MM.1S (cell line): ENCODE data around the gene CRAT.

ENCODE experiments used
- DNase-seq: peaks from one replicate; pipeline ENCODE4 v3.0.0-alpha.2; 2015
- H2AFZ ChIP-seq: fragments of 300-600 bp; sonication (generic); 2 replicates; pipeline ENCODE4 v1.6.0; 2016; ENCODE audit warnings: antibody characterized with exemption, low read length
- H3F3A ChIP-seq: fragments of 300-600 bp; sonication (generic); 2 replicates; pipeline ENCODE4 v1.6.1; 2016; ENCODE audit warnings: mild to moderate bottlenecking, antibody characterized with exemption, low read length, moderate library complexity, mixed read lengths; ENCODE audit not compliant: insufficient read depth
- H3K27ac ChIP-seq: fragments of 300-600 bp; sonication (generic); 2 replicates; pipeline ENCODE4 v1.5.1; 2016; ENCODE audit warnings: mild to moderate bottlenecking, low read length
- H3K27me3 ChIP-seq: fragments of 300-600 bp; sonication (generic); replicated peaks from 2 replicates; pipeline ENCODE4 v1.6.0; 2016; ENCODE audit warnings: low read length; ENCODE audit not compliant: insufficient read depth
- H3K36me3 ChIP-seq: fragments of 300-600 bp; sonication (generic); replicated peaks from 2 replicates; pipeline ENCODE4 v1.6.1; 2016; ENCODE audit warnings: mild to moderate bottlenecking, low read length, mixed read lengths; ENCODE audit not compliant: insufficient read depth
- H3K4me1 ChIP-seq: fragments of 300-600 bp; sonication (generic); 2 replicates; pipeline ENCODE4 v1.6.1; 2016; ENCODE audit warnings: low read length, mixed read lengths
- H3K4me2 ChIP-seq: fragments of 300-600 bp; sonication (generic); 2 replicates; pipeline ENCODE4 v1.6.0; 2016; ENCODE audit warnings: low read depth, low read length
- H3K4me3 ChIP-seq: fragments of 300-600 bp; sonication (generic); 2 replicates; pipeline ENCODE4 v1.5.1; 2016; ENCODE audit warnings: low read length, mixed read lengths
- H3K79me2 ChIP-seq: fragments of 300-600 bp; sonication (generic); 2 replicates; pipeline ENCODE4 v1.6.1; 2016; ENCODE audit warnings: mixed run types, low read length, mixed read lengths
- H3K9ac ChIP-seq: fragments of 300-600 bp; sonication (generic); 2 replicates; pipeline ENCODE4 v1.6.1; 2016; ENCODE audit warnings: low read length, mixed read lengths
- H3K9me2 ChIP-seq: fragments of 300-600 bp; sonication (generic); replicated peaks from 2 replicates; pipeline ENCODE4 v1.6.1; 2016; ENCODE audit warnings: mild to moderate bottlenecking, low read length, mixed read lengths; ENCODE audit not compliant: insufficient read depth
- H3K9me3 ChIP-seq: fragments of 300-600 bp; sonication (generic); replicated peaks from 2 replicates; pipeline ENCODE4 v1.6.1; 2016; ENCODE audit warnings: mild to moderate bottlenecking, low read length, mixed read lengths; ENCODE audit not compliant: insufficient read depth
- H4K20me1 ChIP-seq: fragments of 300-600 bp; sonication (generic); 2 replicates; pipeline ENCODE4 v1.6.1; 2016; ENCODE audit warnings: mild to moderate bottlenecking, low read length, moderate library complexity, mixed read lengths; ENCODE audit not compliant: insufficient read depth
- EZH2 ChIP-seq: fragments of 300-600 bp; sonication (generic); optimal IDR thresholded peaks from 2 replicates; pipeline ENCODE3; 2017; ENCODE audit warnings: low read depth, mild to moderate bottlenecking, antibody characterized with exemption, low read length, mixed read lengths
- EZH2phosphoT487 ChIP-seq: fragments of 300-600 bp; sonication (generic); IDR thresholded peaks from 2 replicates; pipeline ENCODE4 v1.6.1; 2018; ENCODE audit warnings: antibody characterized with exemption, low read length
- TF ChIP-seq, protein P1 (sequence below): fragments of 300-600 bp; sonication (generic); IDR thresholded peaks from 2 replicates; pipeline ENCODE4 v1.5.1; 2016; ENCODE audit warnings: antibody characterized with exemption, low read length, mixed read lengths

The CRAT gene

GRCh38 chr9:129080601-129081387 lies 29.8 kb downstream of the CRAT start, which contains the start of gene DOLPP1:
Gene DOLPP1, plus strand, starts transcription at chr9:129081111. Its CDS starts 21 bp downstream, at chr9:129081132.
- H3K79me2 ChIP-seq = peaks cover 39% of the 10 kb centered on the region
- peak; percentile 99 for DNase-seq
- no peaks in the 10 kb centered on the region for H3F3A ChIP-seq
- H3K4me1 ChIP-seq = peaks cover 11% of the 10 kb centered on the region
- H3K36me3 ChIP-seq = no peaks in the 10 kb centered on the region
- H3K27me3 ChIP-seq = no peaks in the 10 kb centered on the region
- peak within 1 kb of the TSS; percentile 96 for H3K4me2 ChIP-seq
- TF ChIP-seq, protein P1, sequence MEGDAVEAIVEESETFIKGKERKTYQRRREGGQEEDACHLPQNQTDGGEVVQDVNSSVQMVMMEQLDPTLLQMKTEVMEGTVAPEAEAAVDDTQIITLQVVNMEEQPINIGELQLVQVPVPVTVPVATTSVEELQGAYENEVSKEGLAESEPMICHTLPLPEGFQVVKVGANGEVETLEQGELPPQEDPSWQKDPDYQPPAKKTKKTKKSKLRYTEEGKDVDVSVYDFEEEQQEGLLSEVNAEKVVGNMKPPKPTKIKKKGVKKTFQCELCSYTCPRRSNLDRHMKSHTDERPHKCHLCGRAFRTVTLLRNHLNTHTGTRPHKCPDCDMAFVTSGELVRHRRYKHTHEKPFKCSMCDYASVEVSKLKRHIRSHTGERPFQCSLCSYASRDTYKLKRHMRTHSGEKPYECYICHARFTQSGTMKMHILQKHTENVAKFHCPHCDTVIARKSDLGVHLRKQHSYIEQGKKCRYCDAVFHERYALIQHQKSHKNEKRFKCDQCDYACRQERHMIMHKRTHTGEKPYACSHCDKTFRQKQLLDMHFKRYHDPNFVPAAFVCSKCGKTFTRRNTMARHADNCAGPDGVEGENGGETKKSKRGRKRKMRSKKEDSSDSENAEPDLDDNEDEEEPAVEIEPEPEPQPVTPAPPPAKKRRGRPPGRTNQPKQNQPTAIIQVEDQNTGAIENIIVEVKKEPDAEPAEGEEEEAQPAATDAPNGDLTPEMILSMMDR = no peak
- TF ChIP-seq EZH2phosphoT487 (no peak), EZH2 (no peak)
- H4K20me1 ChIP-seq = no peaks in the 10 kb centered on the region
- peak within 1 kb of the TSS; percentile 70 for H3K9ac ChIP-seq
- no peaks in the 10 kb centered on the region for H3K9me3 ChIP-seq
- H3K9me2 ChIP-seq = no peaks in the 10 kb centered on the region
- H3K4me3 ChIP-seq = peak within 1 kb of the TSS; percentile 94
- peak within 1 kb of the TSS; percentile 92 for H2AFZ ChIP-seq
- H3K27ac ChIP-seq = peak within 1 kb of the TSS; percentile 50; the same call in 1 of the 2 replicates

DNA sequence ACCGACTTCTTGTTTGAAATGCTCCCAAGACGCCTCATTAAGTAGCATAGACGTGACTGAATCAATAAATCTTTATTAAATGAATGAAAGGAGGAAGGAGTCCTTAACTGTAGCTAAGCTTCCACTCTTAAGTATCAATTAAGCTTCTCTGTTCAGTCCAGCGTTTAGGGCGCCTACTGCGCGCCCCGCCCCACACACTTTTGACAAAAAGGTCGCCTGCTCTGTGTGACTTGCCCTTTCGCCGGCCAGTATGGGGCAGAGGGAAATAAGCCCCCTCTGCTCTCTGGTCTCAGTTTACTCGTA lies 30.3 kb downstream of the CRAT start:
- H3K79me2 ChIP-seq = peaks cover 39% of the 10 kb centered on the region
- peak overlapping the region; percentile 96 for H3K4me2 ChIP-seq
- no peaks in the 10 kb centered on the region for H3K36me3 ChIP-seq
- no peaks in the 10 kb centered on the region for H3F3A ChIP-seq
- no peak overlapping the region for H3K27ac ChIP-seq
- H4K20me1 ChIP-seq = no peaks in the 10 kb centered on the region
- peak overlapping the region; percentile 94 for H3K4me3 ChIP-seq
- DNase-seq = no peak
- H2AFZ ChIP-seq = peak overlapping the region; percentile 90
- no peak for TF ChIP-seq EZH2
- TF ChIP-seq, protein P1 = no peak
- TF ChIP-seq EZH2phosphoT487 = no peak
- H3K4me1 ChIP-seq = peaks cover 11% of the 10 kb centered on the region
- H3K27me3 ChIP-seq = no peaks in the 10 kb centered on the region
- H3K9me3 ChIP-seq = no peaks in the 10 kb centered on the region
- H3K9ac ChIP-seq = peak overlapping the region; percentile 48; the same call in 1 of the 2 replicates
- H3K9me2 ChIP-seq = no peaks in the 10 kb centered on the region

DNA sequence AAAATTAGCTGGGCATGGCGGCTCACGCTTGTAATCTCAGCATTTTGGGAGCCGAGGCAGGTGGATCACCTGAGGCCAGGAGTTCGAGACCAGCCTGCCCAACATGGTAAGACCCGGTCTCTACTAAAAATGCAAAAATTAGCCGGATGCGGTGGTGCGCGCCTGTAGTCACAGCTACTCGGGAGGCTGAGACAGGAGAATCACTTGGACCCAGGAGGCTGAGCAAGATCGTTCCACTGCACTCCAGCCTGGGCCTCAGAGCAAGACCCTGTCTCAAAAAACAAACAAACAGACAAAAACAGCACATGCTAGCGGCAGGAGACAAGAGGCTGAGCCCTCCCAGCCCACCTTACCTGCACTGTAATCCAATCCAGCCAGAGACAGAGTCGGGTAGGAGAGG lies 30.8 kb downstream of the CRAT start:
- H3K27ac ChIP-seq = no peak overlapping the region
- no peaks in the 10 kb centered on the region for H3K27me3 ChIP-seq
- no peaks in the 10 kb centered on the region for H4K20me1 ChIP-seq
- TF ChIP-seq EZH2 = no peak
- TF ChIP-seq EZH2phosphoT487 = no peak
- TF ChIP-seq, protein P1 = no peak
- H3K79me2 ChIP-seq = peaks cover 36% of the 10 kb centered on the region
- H3F3A ChIP-seq = no peaks in the 10 kb centered on the region
- H3K9me2 ChIP-seq = no peaks in the 10 kb centered on the region
- no peaks in the 10 kb centered on the region for H3K9me3 ChIP-seq
- no peak overlapping the region; the same call in 1 of the 2 replicates for H3K9ac ChIP-seq
- H3K4me1 ChIP-seq = peaks cover 11% of the 10 kb centered on the region
- peak overlapping the region; percentile 94 for H3K4me3 ChIP-seq
- DNase-seq = no peak
- peak overlapping the region; percentile 96 for H3K4me2 ChIP-seq
- H2AFZ ChIP-seq = peak overlapping the region; percentile 90
- H3K36me3 ChIP-seq = no peaks in the 10 kb centered on the region
